CD4-positive, alpha-beta memory T cell (primary cell): ENCODE results near the gene CDC42EP2. TPM values are rescaled to one million over a fixed set of nuclear protein-coding genes. Genes with fewer than 3 reads are reported as not detected.

Experiments
- CTCF ChIA-PET: fragments of 350-600 bp; sonication (Branson Sonifier 250); formaldehyde crosslinking; loops from one replicate; lab custom pipeline; 2021; ENCODE audit warnings: inconsistent platforms; ENCODE audit not compliant: partially characterized antibody; lab: Charles Lee
- POLR2A ChIA-PET: fragments of 350-600 bp; sonication (Branson Sonifier 250); formaldehyde crosslinking; loops from one replicate; lab custom pipeline; 2021; ENCODE audit not compliant: partially characterized antibody; lab: Charles Lee
- DNase-seq, 5 donors: peaks; one replicate each; pipeline versions ENCODE4 v3.0.0 to v3.0.0-alpha.2; 2020 to 2022; ENCODE audit warnings: mixed read lengths in 1 of 5
- H3K27ac ChIP-seq: one replicate; pipeline ENCODE4 v1.7.0; 2013; ENCODE audit warnings: low read depth, low read length
- H3K27me3 ChIP-seq: 2 replicates; pipeline ENCODE4 v1.7.0; 2013; ENCODE audit warnings: mild to moderate bottlenecking, low read length, moderate library complexity; ENCODE audit not compliant: insufficient read depth
- H3K36me3 ChIP-seq: 2 replicates; pipeline ENCODE4 v1.7.0; 2013; ENCODE audit warnings: mild to moderate bottlenecking, low read length, moderate library complexity; ENCODE audit not compliant: insufficient read depth
- H3K4me1 ChIP-seq: 2 replicates; pipeline ENCODE4 v1.7.0; 2013; ENCODE audit warnings: mild to moderate bottlenecking, low read length, moderate library complexity; ENCODE audit not compliant: insufficient read depth
- H3K4me3 ChIP-seq, 2 donors: one replicate each; pipeline ENCODE4 v1.7.0; 2013; ENCODE audit warnings: low read length in 2 of 2, mild to moderate bottlenecking in 1 of 2
- H3K9me3 ChIP-seq, 2 donors: one replicate each; pipeline ENCODE4 v1.7.0; 2013; ENCODE audit warnings: low read length in 2 of 2, control low read depth in 1 of 2; ENCODE audit not compliant: control insufficient read depth in 1 of 2
- H3K27ac Mint-ChIP-seq, 7 donors: one replicate each; pipeline ENCODE4 v1.8.0; 2020 to 2021; ENCODE audit warnings: mixed read lengths in 7 of 7, mild to moderate bottlenecking in 6 of 7, inconsistent platforms in 3 of 7, moderate library complexity in 3 of 7
- H3K27me3 Mint-ChIP-seq, 2 donors: one replicate each; pipeline ENCODE4 v1.8.0; 2020 to 2021; ENCODE audit warnings: mixed read lengths in 2 of 2
- H3K36me3 Mint-ChIP-seq, 2 donors: one replicate each; pipeline ENCODE4 v1.8.0; 2020 to 2021; ENCODE audit warnings: mixed read lengths in 2 of 2, inconsistent platforms in 1 of 2, mild to moderate bottlenecking in 1 of 2
- H3K4me1 Mint-ChIP-seq, 4 donors: one replicate each; pipeline ENCODE4 v1.8.0; 2020 to 2021; ENCODE audit warnings: mixed read lengths in 4 of 4, mild to moderate bottlenecking in 1 of 4
- H3K4me3 Mint-ChIP-seq, 8 donors: one replicate each; pipeline ENCODE4 v1.8.0; 2020 to 2021; ENCODE audit warnings: mixed read lengths in 8 of 8, mild to moderate bottlenecking in 7 of 8, moderate library complexity in 6 of 8, inconsistent platforms in 3 of 8
- H3K9me3 Mint-ChIP-seq, 8 donors: one replicate each; pipeline ENCODE4 v1.8.0; 2020 to 2021; ENCODE audit warnings: mixed read lengths in 8 of 8, mild to moderate bottlenecking in 5 of 8, inconsistent platforms in 3 of 8, moderate library complexity in 1 of 8
- intact Hi-C: fragments of 100-400 bp; cut with micrococcal nuclease; formaldehyde crosslinking; loops from one replicate; pipeline ENCODE4 v1.15.1; 2023
- polyA plus RNA-seq, 2 donors: library from polyadenylated mRNA; unstranded; fragments of 300-500 nt; fragmentation: Illumina TruSeq; gene quantifications; one replicate each; pipeline ENCODE4 v1.2.3, GENCODE V29; 2021
- total RNA-seq, 2 experiments: library from RNA; stranded (reverse); gene quantifications; one replicate each; pipeline ENCODE4 v1.2.3, GENCODE V29; 2021

CDC42EP2 gene
- total and polyA plus RNA-seq, 4 experiments from 2014 or later = 0.55 to 0.67 TPM; not detected in 2

DNA sequence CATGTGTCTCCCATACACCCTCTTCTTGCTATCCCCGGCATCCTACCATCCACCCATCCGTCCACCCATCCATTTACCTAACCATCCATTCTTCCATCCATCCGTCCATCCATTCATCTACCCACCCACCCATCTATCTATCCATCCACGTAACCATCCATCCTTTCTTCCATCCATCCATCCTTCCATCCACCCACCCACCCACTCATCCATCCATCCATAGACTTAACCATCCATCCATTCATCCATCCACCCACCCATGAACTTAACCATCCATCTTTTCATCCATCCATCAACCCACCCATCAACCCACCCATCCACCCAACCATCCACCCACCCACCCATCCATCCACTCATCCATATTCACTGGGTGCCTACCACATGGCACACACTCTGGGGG is 10.6 kb upstream of the CDC42EP2 start:
- intact Hi-C loops = no loop called here
- Mint-ChIP-seq H3K27ac (peak overlapping the region in 1 of 7 donors; percentile 82), H3K36me3 (peaks cover 3 to 4% of the 10 kb centered on the region in 2 donors), H3K4me3 (no peak overlapping the region), H3K27me3 (no peaks in the 10 kb centered on the region), H3K4me1 (peaks cover 0 to 1% (median 0%) of the 10 kb centered on the region in 4 donors), H3K9me3 (no peaks in the 10 kb centered on the region)
- no peaks in the 10 kb centered on the region for H3K9me3 ChIP-seq
- DNase-seq = no peak
- no peaks in the 10 kb centered on the region for H3K36me3 ChIP-seq
- H3K27me3 ChIP-seq = no peaks in the 10 kb centered on the region
- H3K4me1 ChIP-seq = no peaks in the 10 kb centered on the region
- no peak overlapping the region for H3K4me3 ChIP-seq
- ChIA-PET CTCF (no interaction called here), POLR2A (interaction anchor here (1.4 kb wide), 1 partner anchor 11 kb away, joined by 3 read pairs; no protein-coding TSS in a partner anchor)
- no peak overlapping the region for H3K27ac ChIP-seq

DNA sequence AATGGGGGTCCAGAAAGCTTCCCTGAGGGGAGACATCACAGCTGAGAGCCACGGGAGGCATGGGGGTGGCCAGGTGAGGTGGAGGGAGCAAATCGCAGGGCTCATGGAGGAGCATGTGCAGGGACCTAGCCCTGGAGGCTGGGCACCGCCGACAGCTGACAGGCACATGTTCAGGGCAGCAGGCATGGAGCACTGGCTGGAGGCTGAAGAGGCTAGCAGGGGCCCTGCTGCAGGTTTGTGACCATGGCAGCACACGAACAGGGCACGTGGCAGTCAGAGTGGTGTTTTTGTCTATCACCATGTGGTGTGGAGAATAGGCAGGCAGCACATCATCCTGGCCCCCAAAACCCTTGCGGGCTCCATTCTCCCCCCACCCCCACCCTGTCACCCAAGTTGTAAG is 10.1 kb upstream of the CDC42EP2 start:
- Mint-ChIP-seq H3K27me3 (no peaks in the 10 kb centered on the region), H3K4me3 (no peak overlapping the region), H3K27ac (peak overlapping the region in 1 of 7 donors; percentile 70), H3K9me3 (no peaks in the 10 kb centered on the region), H3K36me3 (peaks cover 3 to 4% of the 10 kb centered on the region in 2 donors), H3K4me1 (peaks cover 0 to 1% (median 0%) of the 10 kb centered on the region in 4 donors)
- H3K4me3 ChIP-seq = no peak overlapping the region
- H3K27me3 ChIP-seq = no peaks in the 10 kb centered on the region
- H3K9me3 ChIP-seq = no peaks in the 10 kb centered on the region
- CTCF ChIA-PET = no interaction called here
- no peak overlapping the region for H3K27ac ChIP-seq
- no peaks in the 10 kb centered on the region for H3K4me1 ChIP-seq
- H3K36me3 ChIP-seq = no peaks in the 10 kb centered on the region
- no peak for DNase-seq
- intact Hi-C loops = no loop called here
- POLR2A ChIA-PET = interaction anchor here (1.3 to 1.4 kb wide), 2 partner anchors 11 to 30 kb away, joined by 3 read pairs; no protein-coding TSS in a partner anchor

DNA sequence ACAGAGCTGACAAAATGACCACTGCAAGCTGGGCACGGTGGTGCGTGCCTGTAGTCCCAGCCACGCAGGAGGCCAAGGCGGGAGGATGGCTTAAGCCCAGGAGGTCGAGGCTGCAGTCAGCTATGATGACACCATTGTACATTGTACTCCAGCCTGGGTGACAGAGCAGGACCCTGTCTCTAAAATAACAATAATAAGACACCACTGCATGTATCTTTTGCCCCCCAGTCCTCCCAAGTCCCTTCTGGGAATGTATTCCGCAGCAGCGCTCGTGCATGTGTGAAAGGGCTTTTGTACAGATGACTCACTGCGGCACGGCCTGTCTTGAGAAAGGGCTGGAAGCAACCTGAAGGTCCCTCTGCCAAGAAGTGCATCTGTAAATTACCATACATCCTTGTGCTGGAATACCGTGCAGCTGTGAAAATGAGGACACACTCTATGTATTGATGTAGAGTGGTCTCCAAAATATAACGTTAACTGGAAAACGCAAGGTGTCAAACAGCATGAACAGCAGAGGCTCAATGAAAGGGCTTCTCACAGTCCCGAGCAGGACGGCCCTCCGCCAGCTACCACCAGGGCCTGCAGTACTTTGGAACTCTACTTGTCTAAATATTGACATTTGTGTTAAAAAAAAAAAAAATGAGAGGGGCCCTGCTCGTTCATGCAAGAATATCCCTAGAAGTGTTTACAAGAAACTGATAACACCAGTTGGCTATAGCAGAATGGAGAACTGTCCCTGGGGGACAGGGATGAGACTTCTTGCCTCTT is 9.0 kb upstream of the CDC42EP2 start:
- H3K9me3 ChIP-seq = no peaks in the 10 kb centered on the region
- no peaks in the 10 kb centered on the region for H3K36me3 ChIP-seq
- no peak for DNase-seq
- no peaks in the 10 kb centered on the region for H3K4me1 ChIP-seq
- no peak overlapping the region for H3K4me3 ChIP-seq
- peaks cover 3 to 4% of the 10 kb centered on the region in 2 donors for H3K36me3 Mint-ChIP-seq
- peak overlapping the region in 1 of 7 donors; percentile 29 for H3K27ac Mint-ChIP-seq
- intact Hi-C loops = no loop called here
- H3K27ac ChIP-seq = no peak overlapping the region
- no peaks in the 10 kb centered on the region for H3K27me3 Mint-ChIP-seq
- peaks cover 0 to 1% (median 0%) of the 10 kb centered on the region in 4 donors for H3K4me1 Mint-ChIP-seq
- POLR2A ChIA-PET = interaction anchor here (1.3 kb wide), 1 partner anchor 31 kb away, joined by 3 read pairs; no protein-coding TSS in a partner anchor
- no peaks in the 10 kb centered on the region for H3K27me3 ChIP-seq
- CTCF ChIA-PET = interaction anchor here (0.7 to 2.9 kb wide), 3 partner anchors 9 to 24 kb away, joined by 3 to 13 read pairs (median 3); partner anchors contain the start of gene CDC42EP2
- H3K4me3 Mint-ChIP-seq = no peak overlapping the region
- H3K9me3 Mint-ChIP-seq = no peaks in the 10 kb centered on the region

DNA sequence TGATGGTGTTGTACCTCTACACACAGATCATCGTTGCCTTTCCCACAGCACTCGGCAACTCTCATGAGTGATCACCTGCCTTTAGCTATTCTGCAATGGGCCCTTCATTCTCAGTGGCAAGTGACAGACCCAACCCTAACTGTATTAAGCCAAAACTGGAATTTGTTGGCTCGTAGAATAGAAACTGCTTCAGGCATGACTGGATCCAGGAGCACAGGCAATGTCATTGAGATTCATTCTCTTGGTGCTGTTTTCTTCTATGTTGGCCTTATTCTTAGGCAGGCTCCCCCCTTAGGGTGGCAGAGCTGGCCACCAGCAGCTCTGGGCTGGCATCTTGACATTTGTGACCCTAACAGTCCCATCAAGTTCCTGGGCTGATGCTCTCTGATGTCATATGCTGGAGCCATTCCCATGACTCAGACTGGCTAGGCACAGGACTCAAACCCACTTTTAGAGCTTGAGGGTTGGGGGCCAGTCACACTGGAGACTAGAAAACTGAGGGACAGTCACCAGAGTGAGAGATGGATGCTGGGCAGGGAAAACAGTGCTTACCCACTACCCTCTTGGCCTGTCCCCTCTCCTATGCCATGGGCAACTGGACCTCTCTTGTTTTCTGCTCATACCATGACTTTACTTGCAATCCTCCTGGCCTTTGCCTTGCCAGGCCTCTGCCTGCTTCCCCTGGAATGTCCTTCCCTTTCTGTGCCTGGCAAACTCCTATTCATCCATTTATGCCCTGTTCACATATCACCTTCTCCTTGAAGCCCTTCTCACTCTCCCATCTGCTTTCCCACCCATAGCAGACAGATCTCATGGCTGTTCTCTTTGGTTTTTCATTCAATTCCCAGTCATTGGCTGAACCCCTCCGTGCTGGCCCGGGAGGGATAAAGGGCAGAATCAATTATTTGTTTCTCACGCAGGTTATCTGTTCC is 7.1 kb upstream of the CDC42EP2 start:
- Histone ChIP-seq H3K27me3 (no peaks in the 10 kb centered on the region), H3K4me1 (no peaks in the 10 kb centered on the region), H3K36me3 (no peaks in the 10 kb centered on the region), H3K9me3 (no peaks in the 10 kb centered on the region), H3K4me3 (no peak overlapping the region), H3K27ac (no peak overlapping the region)
- peaks cover 0 to 1% (median 0%) of the 10 kb centered on the region in 4 donors for H3K4me1 Mint-ChIP-seq
- no peak overlapping the region for H3K4me3 Mint-ChIP-seq
- H3K9me3 Mint-ChIP-seq = no peaks in the 10 kb centered on the region
- H3K27me3 Mint-ChIP-seq = no peaks in the 10 kb centered on the region
- peaks cover 0 to 4% of the 10 kb centered on the region in 2 donors for H3K36me3 Mint-ChIP-seq
- ChIA-PET POLR2A (no interaction called here), CTCF (interaction anchor here (2.0 to 10.1 kb wide), 3 partner anchors 8 to 82 kb away, joined by 5 to 170 read pairs (median 13); partner anchors contain the start of genes CDC42EP2 and DPF2)
- intact Hi-C loops = no loop called here
- no peak for DNase-seq
- peak overlapping the region in 1 of 7 donors; percentile 58 for H3K27ac Mint-ChIP-seq

DNA sequence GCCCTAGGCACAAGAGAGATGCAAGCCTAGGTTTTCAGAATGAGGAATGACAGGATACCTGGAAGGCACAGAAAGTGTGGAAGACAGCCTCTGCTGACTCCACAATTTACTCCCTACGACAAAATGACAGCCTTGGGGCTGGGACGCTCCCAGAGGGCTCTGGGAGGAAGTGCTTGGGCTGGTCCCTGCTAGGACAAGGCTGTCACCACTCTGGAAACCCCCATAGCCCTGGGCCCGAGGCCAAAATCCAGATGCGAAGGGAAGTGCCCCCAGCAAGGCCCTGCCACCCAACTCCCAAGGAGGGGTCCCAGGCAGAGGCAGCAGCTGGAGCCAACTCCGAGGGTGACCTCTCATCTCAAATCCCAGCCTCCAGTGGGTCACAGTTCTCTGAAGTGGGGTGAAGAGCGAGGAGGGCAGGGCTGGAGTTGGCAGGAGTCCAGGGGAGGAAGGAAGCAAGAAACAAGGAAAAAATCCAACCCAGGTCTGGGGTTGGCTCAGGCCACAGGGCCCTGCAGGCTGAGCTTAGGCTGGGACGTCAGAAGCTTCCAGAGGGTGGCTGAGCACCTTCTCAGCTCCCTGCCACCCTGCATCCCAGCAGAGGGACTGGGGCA is 6.3 kb upstream of the CDC42EP2 start:
- intact Hi-C loops = no loop called here
- H3K36me3 ChIP-seq = no peaks in the 10 kb centered on the region
- no peaks in the 10 kb centered on the region for H3K9me3 Mint-ChIP-seq
- H3K27ac ChIP-seq = no peak overlapping the region
- no peaks in the 10 kb centered on the region for H3K27me3 ChIP-seq
- H3K27ac Mint-ChIP-seq = no peak overlapping the region
- ChIA-PET POLR2A (no interaction called here), CTCF (interaction anchor here (2.0 to 10.1 kb wide), 3 partner anchors 8 to 83 kb away, joined by 5 to 170 read pairs (median 13); partner anchors contain the start of genes CDC42EP2 and DPF2)
- no peaks in the 10 kb centered on the region for H3K9me3 ChIP-seq
- no peak overlapping the region for H3K4me3 ChIP-seq
- H3K36me3 Mint-ChIP-seq = peaks cover 0 to 4% of the 10 kb centered on the region in 2 donors
- peaks cover 0 to 1% (median 0%) of the 10 kb centered on the region in 4 donors for H3K4me1 Mint-ChIP-seq
- DNase-seq = no peak
- no peak overlapping the region for H3K4me3 Mint-ChIP-seq
- H3K27me3 Mint-ChIP-seq = no peaks in the 10 kb centered on the region
- H3K4me1 ChIP-seq = no peaks in the 10 kb centered on the region

DNA sequence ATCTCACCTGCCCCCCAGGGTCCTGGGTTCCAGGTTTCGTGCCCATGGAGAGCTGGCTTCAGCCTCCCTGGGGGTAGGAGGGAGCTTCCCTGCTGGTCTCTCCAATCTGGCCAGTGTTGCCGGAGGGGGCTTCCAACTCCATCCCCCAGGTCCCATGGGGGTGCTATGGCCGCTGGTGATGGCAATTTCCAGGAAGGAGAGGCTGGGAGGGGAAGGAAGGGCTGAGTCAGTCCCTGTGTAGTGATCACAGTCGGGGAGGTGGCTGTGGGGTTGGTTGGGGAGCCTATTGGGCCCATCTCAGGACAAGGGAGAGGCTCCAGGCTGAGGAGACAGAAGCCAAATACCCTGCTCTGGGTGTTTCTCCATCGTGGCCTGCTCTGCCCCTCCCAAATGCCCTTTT is 5.7 kb upstream of the CDC42EP2 start:
- POLR2A ChIA-PET = no interaction called here
- Histone ChIP-seq H3K36me3 (no peaks in the 10 kb centered on the region), H3K9me3 (no peaks in the 10 kb centered on the region), H3K27me3 (no peaks in the 10 kb centered on the region), H3K4me1 (no peaks in the 10 kb centered on the region), H3K27ac (no peak overlapping the region), H3K4me3 (no peak overlapping the region)
- Mint-ChIP-seq H3K9me3 (no peaks in the 10 kb centered on the region), H3K27ac (no peak overlapping the region), H3K4me3 (no peak overlapping the region), H3K27me3 (no peaks in the 10 kb centered on the region), H3K36me3 (peaks cover 0 to 2% of the 10 kb centered on the region in 2 donors), H3K4me1 (peaks cover 0 to 4% (median under 1%) of the 10 kb centered on the region in 4 donors)
- CTCF ChIA-PET = interaction anchor here (10.1 kb wide), 1 partner anchor 23 kb away, joined by 170 read pairs; the partner anchor contains the start of gene DPF2
- intact Hi-C loops = no loop called here
- DNase-seq = no peak
